HL-60 (cell line): ENCODE results near the gene LAMA5.

Experiments
- DNase-seq, 2 experiments: peaks; one replicate each; pipeline ENCODE4 v3.0.0-alpha.2; 2010 to 2020; ENCODE audit warnings: low read depth in 1 of 2, low spot score in 1 of 2
- H3K27ac ChIP-seq: fragments of 250-450 bp; sonication (Bioruptor Pico); replicated peaks from 2 replicates; pipeline ENCODE4 v1.5.1; 2020; ENCODE audit warnings: mild to moderate bottlenecking, moderate library complexity
- H3K27me3 ChIP-seq: fragments of 250-450 bp; sonication (Bioruptor Pico); 2 replicates; pipeline ENCODE4 v1.5.1; 2021; ENCODE audit warnings: mild to moderate bottlenecking, moderate library complexity; ENCODE audit not compliant: insufficient read depth, poor library complexity, severe bottlenecking
- H3K4me3 ChIP-seq: replicated peaks from 2 replicates; pipeline ENCODE4 v1.5.1; 2011; ENCODE audit warnings: mild to moderate bottlenecking, control low read depth, low read length; ENCODE audit not compliant: insufficient read depth
- CTCF ChIP-seq: IDR thresholded peaks from one replicate; pipeline ENCODE4 v1.5.1; 2011; ENCODE audit warnings: low read length, control low read depth, inconsistent platforms; ENCODE audit not compliant: insufficient read depth
- GABPA ChIP-seq: IDR thresholded peaks from 2 replicates; pipeline ENCODE4 v1.6.1; 2012; ENCODE audit warnings: low read depth
- POLR2AphosphoS5 ChIP-seq: IDR thresholded peaks from 2 replicates; pipeline ENCODE4 v1.6.1; 2012; ENCODE audit warnings: low read depth
- REST ChIP-seq: IDR thresholded peaks from 2 replicates; pipeline ENCODE4 v1.6.1; 2012; ENCODE audit warnings: low read depth; ENCODE audit not compliant: insufficient replicate concordance
- SPI1 ChIP-seq: IDR thresholded peaks from 2 replicates; pipeline ENCODE4 v1.6.1; 2012; ENCODE audit warnings: low read depth, mild to moderate bottlenecking, borderline replicate concordance

LAMA5 gene

GRCh38 chr20:62402456-62403150 is 35.5 kb upstream of the LAMA5 start:
- TF ChIP-seq POLR2AphosphoS5: no peak
- TF ChIP-seq CTCF: no peak
- no peak for TF ChIP-seq SPI1
- no peak for TF ChIP-seq REST
- TF ChIP-seq GABPA: no peak

GRCh38 chr20:62401331-62401779 is 34.2 kb upstream of the LAMA5 start:
- no peak overlapping the region for H3K27ac ChIP-seq
- H3K4me3 ChIP-seq: no peak overlapping the region
- TF ChIP-seq POLR2AphosphoS5: no peak
- TF ChIP-seq REST: no peak
- no peak for TF ChIP-seq GABPA
- TF ChIP-seq CTCF: no peak
- no peak for TF ChIP-seq SPI1
- H3K27me3 ChIP-seq: no peaks in the 10 kb centered on the region
- no peak for DNase-seq

More at GRCh38 chr20:62402456-62403150, 35.5 kb upstream of the LAMA5 start:
- no peak overlapping the region for H3K4me3 ChIP-seq
- DNase-seq: no peak
- H3K27me3 ChIP-seq: no peaks in the 10 kb centered on the region
- no peak overlapping the region for H3K27ac ChIP-seq

- TF ChIP-seq GABPA (no peak), CTCF (no peak), POLR2AphosphoS5 (no peak), REST (no peak), SPI1 (no peak)
- Histone ChIP-seq H3K4me3 (no peak overlapping the region), H3K27me3 (no peaks in the 10 kb centered on the region), H3K27ac (no peak overlapping the region)
- no peak for DNase-seq
These were observed 33.4 kb upstream of the LAMA5 start for GRCh38 chr20:62400541-62400940.
